Stomach (tissue), 4 donors: ENCODE measurements around the gene CLIC1.

Experiments
- CTCF ChIP-seq, 7 experiments: fragments of 450-650 bp in 4 of 7; fragments of 200-600 bp in 3 of 7; sonication (generic) in 3 of 7; IDR thresholded peaks; one replicate each; pipeline ENCODE4 v1.5.1; 2016 to 2019; ENCODE audit warnings: antibody characterized with exemption in 7 of 7, control low read depth in 2 of 7, mild to moderate bottlenecking in 1 of 7
- EP300 ChIP-seq: sonication (generic); formaldehyde crosslinking; IDR thresholded peaks from one replicate; pipeline ENCODE4 v1.6.1; 2017; ENCODE audit warnings: antibody characterized with exemption
- POLR2A ChIP-seq, 4 donors: fragments of 450-650 bp; IDR thresholded peaks; one replicate each; pipeline ENCODE4 v1.6.1; 2016; ENCODE audit warnings: antibody characterized with exemption in 4 of 4, control low read depth in 2 of 4, mild to moderate bottlenecking in 1 of 4, moderate library complexity in 1 of 4

GRCh38 chr6:31760790-31761189 lies 24.5 kb upstream of the CLIC1 start:
- TF ChIP-seq POLR2A (IDR thresholded peaks at IDR 0.05) (no peak), CTCF (IDR thresholded peaks at IDR 0.05) (no peak), EP300 (no peak)
